Measurements from ENCODE around the gene SART3. TPM values are rescaled to one million over a fixed set of nuclear protein-coding genes. Genes with fewer than 3 reads are reported as not detected.

The SART3 gene
- total RNA-seq, 4 donors from 2014 or later, result 28.7 to 71.8 (median 53.2) TPM

- no peak for TF ChIP-seq POLR2AphosphoS5 (IDR thresholded peaks at IDR 0.05)
- TF ChIP-seq POLR2A (IDR thresholded peaks at IDR 0.05), result no peak
- no peak for ATAC-seq
- peaks cover 0 to 73% of the 10 kb centered on the region in 2 donors for H3K36me3 ChIP-seq
- H3K4me1 ChIP-seq, result peaks cover 0 to 32% (median 8%) of the 10 kb centered on the region in 3 donors
- no peak overlapping the region for H3K27ac ChIP-seq
- no peaks in the 10 kb centered on the region for H3K27me3 ChIP-seq
- H3K4me3 ChIP-seq, result no peak overlapping the region
- no peaks in the 10 kb centered on the region for H3K9me3 ChIP-seq
- WGBS, 2 donors (ENCODE audit: low coverage in 1 of 2), result 87 to 90% methylated on average over 2 to 11 of the region's 39 CpGs
Observed at GRCh38 chr12:108518716-108519496, 42.1 kb downstream of the SART3 start.

- 93% methylated on average over 17 of the region's 24 CpGs; no CpG with 5 or more reads in 1 of the 2 donors for WGBS, 2 donors (ENCODE audit: low coverage in 1 of 2)
- TF ChIP-seq CTCF (IDR thresholded peaks at IDR 0.05), result no peak
- TF ChIP-seq POLR2AphosphoS5 (IDR thresholded peaks at IDR 0.05), result no peak
- TF ChIP-seq POLR2A (IDR thresholded peaks at IDR 0.05), result no peak
- TF ChIP-seq EP300 (IDR thresholded peaks at IDR 0.05), result no peak
- H3K36me3 ChIP-seq, result peaks cover 0 to 66% of the 10 kb centered on the region in 2 donors
- ATAC-seq, result no peak
- H3K4me1 ChIP-seq, result peaks cover 0 to 32% (median 8%) of the 10 kb centered on the region in 3 donors
- no peaks in the 10 kb centered on the region for H3K9me3 ChIP-seq
- no peak overlapping the region for H3K4me3 ChIP-seq
- H3K27me3 ChIP-seq, result no peaks in the 10 kb centered on the region
- H3K27ac ChIP-seq, result no peak overlapping the region
Observed at GRCh38 chr12:108518101-108518715, 42.8 kb downstream of the SART3 start.

GRCh38 chr12:108517288-108518100, 43.5 kb downstream of the SART3 start:
- ATAC-seq, result no peak
- Histone ChIP-seq H3K27ac (no peak overlapping the region), H3K4me3 (no peak overlapping the region), H3K36me3 (peaks cover 0 to 59% of the 10 kb centered on the region in 2 donors), H3K27me3 (no peaks in the 10 kb centered on the region), H3K9me3 (no peaks in the 10 kb centered on the region), H3K4me1 (peaks cover 0 to 32% (median 8%) of the 10 kb centered on the region in 3 donors)
- WGBS, 2 donors (ENCODE audit: low coverage in 1 of 2), result 85 to 100% methylated on average over 3 to 7 of the region's 12 CpGs
- TF ChIP-seq POLR2A (IDR thresholded peaks at IDR 0.05), result no peak
- TF ChIP-seq EP300 (IDR thresholded peaks at IDR 0.05), result no peak
- TF ChIP-seq CTCF (IDR thresholded peaks at IDR 0.05), result no peak

GRCh38 chr12:108516511-108517275, 44.3 kb downstream of the SART3 start:
- WGBS, 2 donors (ENCODE audit: low coverage in 1 of 2), result 82 to 92% methylated on average over 6 to 11 of the region's 23 CpGs
- ATAC-seq, result no peak
- TF ChIP-seq POLR2AphosphoS5 (IDR thresholded peaks at IDR 0.05) (no peak), EP300 (IDR thresholded peaks at IDR 0.05) (no peak)
- H3K27ac ChIP-seq, result no peak overlapping the region
- no peak overlapping the region for H3K4me3 ChIP-seq
- no peaks in the 10 kb centered on the region for H3K9me3 ChIP-seq
- H3K27me3 ChIP-seq, result no peaks in the 10 kb centered on the region
- H3K36me3 ChIP-seq, result peaks cover 0 to 51% of the 10 kb centered on the region in 2 donors
- H3K4me1 ChIP-seq, result peaks cover 0 to 38% (median 8%) of the 10 kb centered on the region in 3 donors

- Histone ChIP-seq H3K36me3 (peaks cover 0 to 43% of the 10 kb centered on the region in 2 donors), H3K4me3 (peak overlapping the region; percentile 62 to 70), H3K27ac (peak overlapping the region in 2 of 4 donors; percentile 83 to 84), H3K4me1 (peaks cover 0 to 38% (median 8%) of the 10 kb centered on the region in 3 donors), H3K27me3 (no peaks in the 10 kb centered on the region), H3K9me3 (no peaks in the 10 kb centered on the region)
- WGBS, 2 donors (ENCODE audit: low coverage in 1 of 2), result 80% methylated on average over 2 of the region's 5 CpGs; no CpG with 5 or more reads in 1 of the 2 donors
- ATAC-seq, result no peak
- no peak for TF ChIP-seq POLR2AphosphoS5 (IDR thresholded peaks at IDR 0.05)
- TF ChIP-seq POLR2A (IDR thresholded peaks at IDR 0.05), result no peak
- no peak for TF ChIP-seq CTCF (IDR thresholded peaks at IDR 0.05)
- no peak for TF ChIP-seq EP300 (IDR thresholded peaks at IDR 0.05)
Observed at GRCh38 chr12:108515916-108516315, 45.1 kb downstream of the SART3 start.

All from gastroesophageal sphincter (tissue), 4 donors.